GM19328 (cell line): ENCODE results near the gene TMEM40.
A peak's percentile ranks its signal among the peaks of the same experiment; 100 is the strongest.
"Not testable (repeated sequence)": the region's sequence is repeated elsewhere in the genome, so short reads cannot be mapped to it uniquely, and the experiment has no call there.

Experiments used
- ATAC-seq: cut with Tn5 transposase; IDR thresholded peaks from one replicate; pipeline ENCODE4 v1.9.1; 2021; ENCODE audit warnings: mild to moderate bottlenecking, moderate library complexity; ENCODE audit not compliant: unreplicated experiment

TMEM40 gene

GRCh38 chr3:12722226-12722625 is 36.8 kb downstream of the TMEM40 start:
- no peak for ATAC-seq

GRCh38 chr3:12719984-12720898 is 38.8 kb downstream of the TMEM40 start:
- no peak for ATAC-seq

- ATAC-seq: no peak
Measured at GRCh38 chr3:12719541-12719940, 39.5 kb downstream of the TMEM40 start.

GRCh38 chr3:12716605-12717151 is 42.4 kb downstream of the TMEM40 start:
- no peak for ATAC-seq

GRCh38 chr3:12714278-12714677 is 44.8 kb downstream of the TMEM40 start:
- no peak for ATAC-seq

GRCh38 chr3:12710062-12710461 is 49.0 kb downstream of the TMEM40 start:
- no peak for ATAC-seq

- ATAC-seq: no peak
Measured at GRCh38 chr3:12709334-12709733, 49.7 kb downstream of the TMEM40 start.

GRCh38 chr3:12708584-12709192 is 50.4 kb downstream of the TMEM40 start:
- ATAC-seq: no peak

GRCh38 chr3:12707449-12707848 is 51.6 kb downstream of the TMEM40 start:
- no peak for ATAC-seq

GRCh38 chr3:12706504-12707253 is 52.4 kb downstream of the TMEM40 start:
- ATAC-seq: peak; percentile 72

GRCh38 chr3:12705981-12706380 is 53.1 kb downstream of the TMEM40 start:
- ATAC-seq: no peak

- ATAC-seq: no peak
Measured at GRCh38 chr3:12705374-12705926, 53.6 kb downstream of the TMEM40 start.

GRCh38 chr3:12702501-12702900 is 56.6 kb downstream of the TMEM40 start:
- no peak for ATAC-seq

- not testable (repeated sequence) for ATAC-seq
Measured at GRCh38 chr3:12701601-12702000, 57.5 kb downstream of the TMEM40 start.

- ATAC-seq: no peak
Measured at GRCh38 chr3:12700800-12701199, 58.3 kb downstream of the TMEM40 start.

GRCh38 chr3:12695916-12696315 is 63.1 kb downstream of the TMEM40 start:
- no peak for ATAC-seq

GRCh38 chr3:12695112-12695511 is 63.9 kb downstream of the TMEM40 start:
- ATAC-seq: no peak

- no peak for ATAC-seq
Measured at GRCh38 chr3:12692444-12692843, 66.6 kb downstream of the TMEM40 start.

GRCh38 chr3:12689997-12690711 is 68.9 kb downstream of the TMEM40 start:
- ATAC-seq: no peak

GRCh38 chr3:12687948-12688347 is 71.1 kb downstream of the TMEM40 start:
- ATAC-seq: no peak
